ENCODE measurements around the gene MACROD1. TPM values are rescaled to one million over a fixed set of nuclear protein-coding genes. Genes with fewer than 3 reads are reported as not detected.

The MACROD1 gene
- total and polyA plus RNA-seq, 2 of the 13 experiments (the other 11 are each of a cell fraction or from before 2014, with no cell fraction given) = 23.1 to 34.5 TPM

DNA sequence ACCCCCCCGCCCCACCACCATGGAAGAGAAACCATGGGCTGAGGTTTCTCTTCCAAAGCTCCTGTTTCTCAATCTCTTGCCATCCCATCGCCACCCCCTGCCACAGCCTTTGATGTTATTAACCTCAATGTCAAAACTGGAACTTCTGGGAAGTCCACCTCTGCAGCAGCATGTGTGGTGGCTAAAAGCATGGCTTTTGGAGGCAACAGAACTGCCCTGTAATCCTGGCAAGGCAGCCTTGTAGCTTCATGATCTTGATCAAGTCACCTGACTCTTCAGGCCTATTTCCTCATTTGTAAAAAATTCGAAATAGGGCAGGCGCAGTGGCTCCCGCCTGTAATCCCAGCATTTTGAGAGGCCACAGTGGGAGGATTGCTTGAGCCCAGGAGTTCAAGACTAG lies 195.0 kb downstream of the MACROD1 start (continued):
- TF ChIP-seq, protein P1, sequence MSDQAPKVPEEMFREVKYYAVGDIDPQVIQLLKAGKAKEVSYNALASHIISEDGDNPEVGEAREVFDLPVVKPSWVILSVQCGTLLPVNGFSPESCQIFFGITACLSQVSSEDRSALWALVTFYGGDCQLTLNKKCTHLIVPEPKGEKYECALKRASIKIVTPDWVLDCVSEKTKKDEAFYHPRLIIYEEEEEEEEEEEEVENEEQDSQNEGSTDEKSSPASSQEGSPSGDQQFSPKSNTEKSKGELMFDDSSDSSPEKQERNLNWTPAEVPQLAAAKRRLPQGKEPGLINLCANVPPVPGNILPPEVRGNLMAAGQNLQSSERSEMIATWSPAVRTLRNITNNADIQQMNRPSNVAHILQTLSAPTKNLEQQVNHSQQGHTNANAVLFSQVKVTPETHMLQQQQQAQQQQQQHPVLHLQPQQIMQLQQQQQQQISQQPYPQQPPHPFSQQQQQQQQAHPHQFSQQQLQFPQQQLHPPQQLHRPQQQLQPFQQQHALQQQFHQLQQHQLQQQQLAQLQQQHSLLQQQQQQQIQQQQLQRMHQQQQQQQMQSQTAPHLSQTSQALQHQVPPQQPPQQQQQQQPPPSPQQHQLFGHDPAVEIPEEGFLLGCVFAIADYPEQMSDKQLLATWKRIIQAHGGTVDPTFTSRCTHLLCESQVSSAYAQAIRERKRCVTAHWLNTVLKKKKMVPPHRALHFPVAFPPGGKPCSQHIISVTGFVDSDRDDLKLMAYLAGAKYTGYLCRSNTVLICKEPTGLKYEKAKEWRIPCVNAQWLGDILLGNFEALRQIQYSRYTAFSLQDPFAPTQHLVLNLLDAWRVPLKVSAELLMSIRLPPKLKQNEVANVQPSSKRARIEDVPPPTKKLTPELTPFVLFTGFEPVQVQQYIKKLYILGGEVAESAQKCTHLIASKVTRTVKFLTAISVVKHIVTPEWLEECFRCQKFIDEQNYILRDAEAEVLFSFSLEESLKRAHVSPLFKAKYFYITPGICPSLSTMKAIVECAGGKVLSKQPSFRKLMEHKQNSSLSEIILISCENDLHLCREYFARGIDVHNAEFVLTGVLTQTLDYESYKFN (CRISPR knock-in tag; conservative IDR thresholded peaks at IDR 0.05) = peak; percentile 28; the same call in 1 of the 2 replicates
- TF ChIP-seq NRL (CRISPR knock-in tag; IDR thresholded peaks at IDR 0.05; ENCODE audit: borderline replicate concordance) (no peak), RXRA (CRISPR knock-in tag; IDR thresholded peaks at IDR 0.05) (0 out of 2 replicates have a peak, but pooled peaks have one; percentile 21), MED13 (CRISPR knock-in tag; IDR thresholded peaks at IDR 0.05) (no peak), FOXO1 (CRISPR knock-in tag; IDR thresholded peaks at IDR 0.05) (no peak), PAF1 (CRISPR knock-in tag; IDR thresholded peaks at IDR 0.05) (no peak), NR2F6 (IDR thresholded peaks at IDR 0.05) (no peak), NR2F6 (CRISPR knock-in tag; IDR thresholded peaks at IDR 0.05) (peak; percentile 28; the same call in 1 of the 2 replicates), ZNF121 (CRISPR knock-in tag; IDR thresholded peaks at IDR 0.05) (no peak), TCF7 (IDR thresholded peaks at IDR 0.05; ENCODE audit: low read depth) (peak; percentile 64), NFYB (CRISPR knock-in tag; IDR thresholded peaks at IDR 0.05) (no peak), ZBTB3 (CRISPR knock-in tag; IDR thresholded peaks at IDR 0.05; ENCODE audit: borderline replicate concordance, low read depth) (no peak), PPARG (CRISPR knock-in tag; conservative IDR thresholded peaks at IDR 0.05) (no peak), KDM1A (CRISPR knock-in tag; IDR thresholded peaks at IDR 0.05) (no peak), MXI1 (IDR thresholded peaks at IDR 0.05; ENCODE audit: borderline replicate concordance, low read depth, low read length) (no peak), ZNF12 (CRISPR knock-in tag; IDR thresholded peaks at IDR 0.05) (no peak), PRMT3 (CRISPR knock-in tag; IDR thresholded peaks at IDR 0.05; ENCODE audit: borderline replicate concordance, low read depth) (no peak), ZNF274 (CRISPR knock-in tag; IDR thresholded peaks at IDR 0.05) (no peak), CEBPG (CRISPR knock-in tag; IDR thresholded peaks at IDR 0.05) (no peak), ZNF460 (CRISPR knock-in tag; IDR thresholded peaks at IDR 0.05; ENCODE audit: borderline replicate concordance) (no peak), ZNF138 (CRISPR knock-in tag; IDR thresholded peaks at IDR 0.05; ENCODE audit: low read depth) (no peak), ZNF44 (CRISPR knock-in tag; IDR thresholded peaks at IDR 0.05) (no peak), ZNF446 (CRISPR knock-in tag; IDR thresholded peaks at IDR 0.05) (no peak)
- TF ChIP-seq, protein P2, sequence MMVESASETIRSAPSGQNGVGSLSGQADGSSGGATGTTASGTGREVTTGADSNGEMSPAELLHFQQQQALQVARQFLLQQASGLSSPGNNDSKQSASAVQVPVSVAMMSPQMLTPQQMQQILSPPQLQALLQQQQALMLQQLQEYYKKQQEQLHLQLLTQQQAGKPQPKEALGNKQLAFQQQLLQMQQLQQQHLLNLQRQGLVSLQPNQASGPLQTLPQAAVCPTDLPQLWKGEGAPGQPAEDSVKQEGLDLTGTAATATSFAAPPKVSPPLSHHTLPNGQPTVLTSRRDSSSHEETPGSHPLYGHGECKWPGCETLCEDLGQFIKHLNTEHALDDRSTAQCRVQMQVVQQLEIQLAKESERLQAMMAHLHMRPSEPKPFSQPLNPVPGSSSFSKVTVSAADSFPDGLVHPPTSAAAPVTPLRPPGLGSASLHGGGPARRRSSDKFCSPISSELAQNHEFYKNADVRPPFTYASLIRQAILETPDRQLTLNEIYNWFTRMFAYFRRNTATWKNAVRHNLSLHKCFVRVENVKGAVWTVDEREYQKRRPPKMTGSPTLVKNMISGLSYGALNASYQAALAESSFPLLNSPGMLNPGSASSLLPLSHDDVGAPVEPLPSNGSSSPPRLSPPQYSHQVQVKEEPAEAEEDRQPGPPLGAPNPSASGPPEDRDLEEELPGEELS (CRISPR knock-in tag; IDR thresholded peaks at IDR 0.05) = no peak
- TF ChIP-seq, protein P3, sequence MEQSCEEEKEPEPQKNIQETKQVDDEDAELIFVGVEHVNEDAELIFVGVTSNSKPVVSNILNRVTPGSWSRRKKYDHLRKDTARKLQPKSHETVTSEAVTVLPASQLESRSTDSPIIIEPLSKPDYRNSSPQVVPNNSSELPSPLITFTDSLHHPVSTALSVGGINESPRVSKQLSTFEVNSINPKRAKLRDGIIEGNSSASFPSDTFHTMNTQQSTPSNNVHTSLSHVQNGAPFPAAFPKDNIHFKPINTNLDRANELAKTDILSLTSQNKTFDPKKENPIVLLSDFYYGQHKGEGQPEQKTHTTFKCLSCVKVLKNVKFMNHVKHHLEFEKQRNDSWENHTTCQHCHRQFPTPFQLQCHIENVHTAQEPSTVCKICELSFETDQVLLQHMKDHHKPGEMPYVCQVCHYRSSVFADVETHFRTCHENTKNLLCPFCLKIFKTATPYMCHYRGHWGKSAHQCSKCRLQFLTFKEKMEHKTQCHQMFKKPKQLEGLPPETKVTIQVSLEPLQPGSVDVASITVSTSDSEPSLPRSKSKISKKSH (CRISPR knock-in tag; IDR thresholded peaks at IDR 0.05; ENCODE audit: borderline replicate concordance) = no peak
- TF ChIP-seq, protein P4, sequence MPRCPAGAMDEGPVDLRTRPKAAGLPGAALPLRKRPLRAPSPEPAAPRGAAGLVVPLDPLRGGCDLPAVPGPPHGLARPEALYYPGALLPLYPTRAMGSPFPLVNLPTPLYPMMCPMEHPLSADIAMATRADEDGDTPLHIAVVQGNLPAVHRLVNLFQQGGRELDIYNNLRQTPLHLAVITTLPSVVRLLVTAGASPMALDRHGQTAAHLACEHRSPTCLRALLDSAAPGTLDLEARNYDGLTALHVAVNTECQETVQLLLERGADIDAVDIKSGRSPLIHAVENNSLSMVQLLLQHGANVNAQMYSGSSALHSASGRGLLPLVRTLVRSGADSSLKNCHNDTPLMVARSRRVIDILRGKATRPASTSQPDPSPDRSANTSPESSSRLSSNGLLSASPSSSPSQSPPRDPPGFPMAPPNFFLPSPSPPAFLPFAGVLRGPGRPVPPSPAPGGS (CRISPR knock-in tag; IDR thresholded peaks at IDR 0.05) = no peak

Measured in HepG2 (cell line).